HG02852 (cell line): ENCODE data around the gene MUL1.

ENCODE experiments used
- ATAC-seq: cut with Tn5 transposase; IDR thresholded peaks from one replicate; pipeline ENCODE4 v1.9.1; 2021; ENCODE audit warnings: mild to moderate bottlenecking, moderate library complexity; ENCODE audit not compliant: unreplicated experiment

Gene MUL1

DNA sequence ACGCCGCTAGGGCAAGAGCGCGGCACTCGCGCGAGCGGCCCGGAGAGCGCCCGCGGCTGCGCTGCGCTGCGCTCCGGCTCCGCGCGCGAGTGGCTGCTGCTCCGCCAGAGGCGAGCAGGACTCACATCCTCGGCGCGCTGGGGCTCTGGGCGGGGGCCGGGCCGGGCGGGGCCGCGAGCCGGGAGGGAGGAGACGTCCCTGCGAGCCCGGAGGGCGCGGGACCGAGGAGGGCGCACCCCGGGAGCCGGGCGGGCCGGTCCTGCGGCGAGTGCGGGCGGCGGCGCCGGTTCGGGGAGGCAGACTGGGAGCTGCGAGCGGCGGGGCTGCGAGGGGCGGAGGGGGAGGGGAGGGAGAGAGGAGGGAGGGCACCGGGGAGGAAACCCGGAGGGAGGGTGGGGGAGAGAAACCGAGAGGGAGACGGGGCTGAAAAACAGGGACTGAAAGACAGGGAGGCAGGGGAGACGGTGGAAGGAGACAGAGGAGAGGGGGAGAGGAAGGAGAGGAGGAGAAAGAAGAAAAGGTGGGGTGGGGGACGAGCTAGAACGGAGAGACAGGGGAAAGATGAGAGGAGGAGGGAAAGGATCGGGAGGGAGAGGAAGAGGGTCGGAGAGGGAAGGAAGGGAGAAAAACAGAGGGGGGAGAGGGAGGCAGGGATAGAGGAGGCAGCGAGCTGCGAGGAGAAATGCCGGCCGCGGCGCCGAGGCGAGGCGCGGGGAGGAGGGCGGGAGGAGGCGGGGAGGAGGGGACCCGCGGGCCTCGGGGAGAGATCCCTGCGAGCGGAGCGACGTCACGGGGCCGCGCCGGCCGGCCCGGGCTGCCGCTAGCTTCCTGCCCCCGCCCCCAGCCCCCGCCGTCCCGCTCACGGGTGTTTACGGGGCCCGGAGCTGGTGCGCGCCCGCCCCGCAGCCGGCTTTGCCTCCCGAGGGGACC lies 22.2 kb downstream of the MUL1 start, which contains the start of gene CAMK2N1:
Gene CAMK2N1 (minus strand): TSS at position 684 of the 930 bp plus-strand sequence. CDS start 831 bp downstream, outside the sequence.
- no peak for ATAC-seq

DNA sequence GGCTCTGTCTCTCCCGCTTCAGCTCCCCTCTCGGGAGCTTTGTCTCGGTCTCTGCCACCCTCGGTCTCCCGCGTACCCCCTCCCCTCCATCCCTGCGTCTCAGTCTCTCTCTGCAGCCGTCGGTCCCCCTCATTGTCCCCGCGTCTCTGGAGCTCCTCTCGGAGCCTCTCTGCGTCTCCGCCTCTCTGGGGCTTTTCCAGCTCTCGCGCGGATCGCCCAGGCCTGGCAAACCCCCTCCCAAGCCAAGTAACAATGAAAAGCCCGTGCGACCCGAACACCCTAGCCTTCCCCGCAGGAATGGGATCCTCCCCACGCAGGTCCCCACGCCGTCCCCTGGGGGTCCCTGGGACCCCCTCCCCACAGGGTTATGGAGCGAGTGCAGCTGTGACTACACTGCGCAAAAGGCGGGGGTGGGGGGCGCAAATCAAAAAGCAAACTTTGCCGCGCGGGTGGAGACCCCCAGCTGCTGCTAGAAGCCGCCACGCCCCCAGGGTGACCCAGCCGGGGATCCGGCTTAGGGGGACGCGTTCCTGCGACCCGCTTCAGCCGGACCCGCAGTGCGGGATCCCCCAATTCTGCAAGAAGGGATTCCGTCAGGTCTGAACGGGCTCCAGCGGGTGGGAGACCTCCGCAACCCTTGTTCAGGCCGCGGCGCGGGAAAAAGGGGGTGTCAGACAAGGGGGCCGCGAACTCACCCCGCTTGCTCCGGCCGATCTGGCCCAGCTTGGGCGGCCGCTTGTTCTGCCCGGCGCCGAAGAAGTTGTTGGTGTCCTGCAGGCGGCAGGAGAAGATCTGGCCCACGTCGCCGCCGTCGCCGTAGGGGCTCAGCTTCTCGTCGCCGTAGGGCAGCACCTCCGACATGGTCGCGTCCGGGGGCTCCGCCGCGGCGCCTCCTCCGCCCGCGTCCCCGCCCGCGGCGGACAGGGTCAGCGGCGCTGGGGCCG lies 23.2 kb downstream of the MUL1 start:
- no peak for ATAC-seq

DNA sequence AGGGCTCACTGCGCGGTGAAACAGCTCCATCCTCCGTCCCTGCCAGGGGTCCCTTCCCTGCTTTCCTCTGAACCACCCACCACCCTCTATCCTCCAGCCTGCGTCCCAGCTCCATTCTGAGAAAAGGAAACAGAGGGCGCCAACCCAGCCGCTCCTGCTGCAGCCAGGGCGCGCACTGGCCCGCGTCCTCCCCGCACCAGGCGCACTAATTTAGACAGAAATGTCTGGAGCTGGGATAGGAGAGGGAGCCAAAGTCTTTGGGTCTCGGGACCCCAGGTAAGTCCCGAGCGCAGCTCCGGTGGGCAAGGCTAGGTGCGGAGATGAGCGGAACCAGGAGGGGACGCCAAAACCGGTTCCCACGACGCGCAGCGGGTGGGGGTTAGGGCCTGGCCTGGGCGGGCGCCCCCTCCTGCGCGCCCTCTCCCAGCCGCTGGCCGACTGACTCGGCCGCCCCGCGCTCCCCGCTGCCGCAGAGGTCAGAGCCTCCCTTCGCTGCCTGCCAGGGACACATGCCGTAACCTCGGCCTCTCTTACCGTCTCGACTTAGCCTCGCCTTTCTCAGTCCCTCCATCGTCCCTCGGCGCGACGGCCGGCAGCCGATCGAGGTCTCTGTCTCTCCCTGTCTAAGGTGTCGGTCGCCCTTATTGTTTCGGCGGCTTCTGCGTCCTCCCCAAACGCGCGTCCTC lies 24.0 kb downstream of the MUL1 start:
- no peak for ATAC-seq

GRCh38 chr1:20483098-20483832 lies 24.7 kb downstream of the MUL1 start:
- ATAC-seq = no peak

- no peak for ATAC-seq
Observed at GRCh38 chr1:20481643-20482498, 26.1 kb downstream of the MUL1 start.

DNA sequence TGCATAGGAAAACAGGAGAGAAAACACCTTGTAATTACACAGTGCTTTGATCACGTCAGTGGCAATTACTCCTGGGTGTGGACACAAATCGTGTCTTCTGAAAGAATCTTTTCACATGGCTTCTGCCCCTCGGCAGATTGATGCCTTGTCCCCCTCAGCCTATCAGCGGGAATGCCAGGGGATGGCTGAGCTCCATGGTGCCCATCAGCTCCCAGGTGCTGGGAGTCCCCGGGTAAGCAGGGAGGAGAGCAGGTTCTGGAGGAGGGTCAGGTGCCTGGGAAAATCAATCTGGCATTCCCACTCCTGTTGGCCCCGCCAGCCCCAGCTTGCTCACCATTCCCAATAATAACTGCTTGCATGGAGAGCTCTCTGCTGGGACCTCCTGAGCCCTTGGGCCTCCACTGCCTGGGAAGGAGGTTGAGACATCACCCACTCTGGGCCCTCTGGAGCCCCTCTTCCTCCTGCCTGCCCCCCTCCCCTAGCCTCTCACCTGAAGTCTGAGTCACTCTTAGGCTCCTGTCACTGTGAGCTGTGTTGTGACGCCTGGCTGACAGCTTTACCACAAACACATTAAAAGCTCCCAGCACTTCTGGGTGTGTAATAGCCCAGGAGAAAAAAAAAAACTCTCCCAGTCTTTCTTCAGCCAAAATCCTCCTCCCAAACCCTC lies 26.9 kb downstream of the MUL1 start:
- no peak for ATAC-seq

DNA sequence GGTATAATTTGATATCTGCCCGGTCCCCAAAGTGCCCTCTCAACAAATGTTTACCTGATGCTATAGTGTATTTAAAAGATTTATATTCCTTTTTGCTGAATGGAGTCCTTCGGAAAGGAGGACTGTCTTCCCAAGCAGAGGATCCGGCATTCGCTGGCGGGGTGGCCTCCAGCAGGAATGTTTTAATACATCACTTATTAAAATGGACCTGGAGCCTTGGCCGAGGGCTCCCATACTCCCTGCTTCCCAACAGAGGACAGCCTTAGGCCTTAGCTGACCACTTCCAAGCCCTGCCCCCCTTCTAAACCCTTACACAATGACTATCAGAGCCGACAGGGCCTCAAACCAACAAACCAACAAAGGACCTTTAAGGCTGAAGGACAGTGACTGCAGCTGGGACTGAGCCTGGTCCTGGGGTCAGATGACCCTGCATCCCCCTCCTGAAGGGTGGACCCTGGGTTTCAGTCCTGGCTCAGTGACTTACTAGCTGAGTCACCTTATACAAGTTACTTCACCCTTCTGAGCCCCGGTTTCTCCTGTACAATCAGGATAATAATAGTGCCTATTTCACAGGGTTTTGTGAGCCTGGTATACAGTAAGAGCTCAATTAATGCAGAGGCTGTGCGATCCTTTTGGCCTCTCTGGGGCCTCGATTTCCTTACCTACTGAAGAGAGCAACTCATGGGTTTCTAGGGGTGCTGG lies 27.6 kb downstream of the MUL1 start:
- no peak for ATAC-seq

- no peak for ATAC-seq
Observed at GRCh38 chr1:20479840-20480239, 28.1 kb downstream of the MUL1 start.

DNA sequence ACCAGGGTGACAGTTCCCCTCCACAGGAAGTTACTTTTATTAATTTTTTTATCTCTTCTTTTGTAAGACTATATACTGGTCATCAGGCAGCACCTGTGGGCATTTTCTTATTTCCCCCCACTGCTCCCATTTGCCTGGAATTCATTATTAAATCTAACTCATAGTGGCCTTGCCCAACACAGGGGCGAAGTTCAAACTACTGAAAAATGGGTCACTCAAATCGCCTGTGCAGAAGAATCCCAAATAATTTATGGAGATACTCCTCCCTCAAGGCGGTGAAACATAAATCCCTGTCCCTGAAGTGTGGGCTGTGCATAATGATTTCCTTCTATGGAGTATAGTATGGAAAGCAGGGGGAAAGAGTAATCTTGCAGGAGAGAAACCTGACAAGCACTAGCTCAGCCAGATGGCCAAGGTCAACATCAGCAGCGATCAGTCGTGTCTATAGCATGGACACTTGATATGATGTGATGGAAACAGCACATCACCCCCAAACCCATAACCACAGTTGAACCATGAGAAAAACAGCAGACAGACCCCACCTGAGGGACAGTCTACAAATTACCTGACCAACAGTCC lies 29.8 kb downstream of the MUL1 start:
- ATAC-seq = no peak

DNA sequence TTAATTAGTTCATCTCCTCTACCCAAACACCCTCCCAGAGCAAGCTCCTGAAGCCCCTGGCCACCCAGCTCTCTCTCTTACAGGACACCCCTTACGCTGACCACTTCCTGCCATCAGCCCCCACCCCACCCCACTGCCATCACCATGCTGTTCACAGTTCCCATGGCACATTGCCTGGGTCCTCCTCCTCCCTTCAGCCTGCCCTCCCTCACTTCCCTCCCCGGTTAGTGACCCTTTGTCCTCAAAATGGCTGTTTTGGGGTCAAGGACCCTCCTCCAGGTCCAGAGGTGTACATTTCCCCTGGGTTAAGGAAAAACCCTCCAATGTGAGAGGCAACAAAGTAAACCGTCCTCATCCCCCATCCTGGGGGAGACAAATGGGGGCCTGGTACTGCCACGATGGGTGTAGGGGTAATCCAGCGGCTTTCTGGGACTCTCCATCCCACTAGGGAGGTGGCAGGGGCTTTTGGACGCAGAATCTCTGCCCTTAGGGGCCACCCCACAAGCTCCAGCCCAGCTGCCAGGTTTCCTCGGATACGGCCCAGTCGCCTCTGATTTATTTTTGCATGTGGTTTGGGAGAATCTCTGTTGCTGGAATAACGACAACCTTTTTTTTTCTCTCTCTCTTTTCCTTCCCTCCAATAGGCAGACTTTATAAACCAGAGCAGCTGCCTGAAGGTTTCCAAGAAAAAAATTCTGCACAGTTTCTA lies 30.4 kb downstream of the MUL1 start:
- no peak for ATAC-seq

DNA sequence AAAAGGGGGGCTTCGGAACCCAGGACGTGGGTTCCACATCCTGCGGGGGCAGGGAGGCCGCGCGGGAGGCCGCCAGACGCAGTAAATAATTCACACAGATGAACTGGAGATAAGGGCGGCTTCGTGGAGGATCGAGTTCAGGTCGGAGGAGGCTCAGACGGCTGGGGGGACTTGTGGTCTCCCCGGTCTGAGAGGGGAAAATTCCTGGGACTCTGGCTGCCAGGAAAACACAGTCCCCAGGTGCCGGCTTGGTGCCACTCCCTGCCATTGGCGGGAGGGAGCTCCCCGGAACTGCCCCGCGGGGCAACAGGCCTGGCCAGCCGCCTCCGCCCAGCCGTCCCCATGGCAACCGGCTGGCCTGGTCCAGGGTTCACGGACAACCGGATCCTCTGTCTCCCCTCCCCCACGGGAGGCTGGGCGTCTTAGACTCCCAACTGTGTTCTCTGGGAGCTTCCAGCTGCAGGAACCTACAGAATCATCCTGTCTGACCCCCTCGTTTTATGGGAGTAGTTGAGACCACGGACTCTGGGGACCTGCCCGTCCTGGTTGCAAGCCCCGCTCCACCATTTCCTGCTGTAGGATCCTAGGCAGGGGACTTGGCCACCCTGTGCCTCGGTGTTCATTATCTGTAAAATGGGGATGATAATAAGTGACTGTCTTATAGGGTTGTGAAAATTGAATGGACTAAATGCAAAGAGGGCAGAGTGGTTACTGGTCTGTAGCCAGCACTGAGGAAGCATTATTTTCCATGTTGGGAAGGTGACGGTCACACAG lies 31.5 kb downstream of the MUL1 start:
- no peak for ATAC-seq

DNA sequence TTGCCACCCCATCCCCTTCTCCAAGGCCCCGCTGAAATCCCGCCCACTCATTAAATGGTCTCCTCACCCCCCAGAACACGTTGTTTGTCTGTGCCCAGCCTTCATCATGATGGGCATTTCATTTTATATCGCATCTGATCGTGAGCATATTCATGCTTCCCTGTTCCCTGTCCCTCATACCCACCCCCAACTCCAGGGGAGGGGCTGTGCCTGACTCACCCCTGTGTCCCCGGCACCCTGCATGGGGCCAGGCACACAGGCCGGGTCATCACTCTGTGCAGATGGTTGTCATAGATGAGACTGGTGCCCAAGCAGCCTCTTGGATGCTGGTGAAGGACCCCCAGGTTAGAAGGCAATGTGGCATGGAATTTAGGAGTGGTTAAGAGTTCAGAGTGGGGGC lies 33.0 kb downstream of the MUL1 start:
- ATAC-seq = no peak

GRCh38 chr1:20474333-20474975 lies 33.5 kb downstream of the MUL1 start:
- ATAC-seq = no peak

DNA sequence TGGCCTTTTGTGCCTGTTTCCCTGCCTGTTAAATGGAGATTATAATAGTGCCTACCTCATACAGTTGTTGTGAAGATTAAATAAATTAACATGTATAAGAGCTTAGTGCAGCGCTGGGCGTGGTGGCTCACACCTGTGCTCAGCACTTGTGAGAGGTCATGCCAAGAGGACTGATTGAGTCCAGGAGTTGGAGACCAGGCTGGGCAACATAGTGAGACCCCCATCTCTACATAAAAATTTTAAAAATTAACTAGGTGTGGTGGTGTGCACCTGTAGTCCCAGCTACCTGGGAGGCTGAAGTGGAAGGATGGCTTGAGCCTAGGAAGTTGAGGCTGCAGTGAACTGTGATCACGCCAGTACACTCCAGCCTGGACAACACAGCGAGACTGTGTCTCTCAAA lies 34.1 kb downstream of the MUL1 start:
- ATAC-seq = no peak

GRCh38 chr1:20472860-20473711 lies 34.9 kb downstream of the MUL1 start:
- ATAC-seq = no peak
